GM21576 (cell line): ENCODE results near the gene ABCC3.

ENCODE experiments used
- ATAC-seq: cut with Tn5 transposase; IDR thresholded peaks from one replicate; pipeline ENCODE4 v1.9.1; 2021; ENCODE audit warnings: mild to moderate bottlenecking, moderate library complexity; ENCODE audit not compliant: unreplicated experiment

Gene ABCC3

GRCh38 chr17:50683434-50684287 lies 49.0 kb downstream of the ABCC3 start:
- ATAC-seq = no peak

GRCh38 chr17:50684288-50684611 lies 49.6 kb downstream of the ABCC3 start:
- no peak for ATAC-seq

GRCh38 chr17:50684612-50685333 lies 50.1 kb downstream of the ABCC3 start:
- no peak for ATAC-seq

- ATAC-seq = no peak
These were observed 50.6 kb downstream of the ABCC3 start for GRCh38 chr17:50685334-50685665.

DNA sequence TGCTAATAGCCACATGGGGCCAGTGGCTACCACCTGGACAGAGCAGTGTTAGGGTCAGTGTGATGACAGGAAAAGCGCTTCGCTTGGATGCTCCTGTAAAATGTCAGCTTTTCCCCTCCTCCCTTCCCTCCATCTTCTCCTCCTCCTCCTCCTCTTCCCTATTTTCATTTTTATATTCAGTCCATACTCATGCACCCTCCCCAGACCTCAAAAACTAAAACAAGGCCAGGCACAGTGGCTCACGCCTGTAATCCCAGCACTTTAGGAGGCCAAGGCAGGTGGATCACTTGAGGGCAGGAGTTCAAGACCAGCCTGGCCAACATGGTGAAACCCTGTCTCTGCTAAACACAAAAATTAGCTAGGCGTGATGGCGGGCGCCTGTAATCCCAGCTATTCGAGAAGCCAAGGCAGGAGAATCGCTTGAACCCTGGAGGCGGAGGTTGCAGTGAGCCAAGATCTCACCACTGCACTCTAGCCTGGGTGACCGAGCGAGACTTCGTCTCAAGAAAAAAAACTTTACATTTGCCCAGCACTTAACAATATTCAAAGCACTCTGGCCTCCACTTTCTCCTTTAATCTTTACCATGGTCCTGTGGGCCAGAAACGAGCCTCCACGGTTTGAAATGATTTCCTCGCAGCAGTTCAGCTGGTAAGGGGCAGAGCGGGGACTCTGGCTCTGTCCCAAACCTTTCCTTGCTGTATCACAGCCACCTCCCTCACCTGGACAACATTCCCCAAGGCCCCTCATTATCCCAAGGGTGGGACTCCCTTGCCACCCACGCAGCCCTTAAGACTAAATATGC lies 51.2 kb downstream of the ABCC3 start:
- ATAC-seq = no peak

DNA sequence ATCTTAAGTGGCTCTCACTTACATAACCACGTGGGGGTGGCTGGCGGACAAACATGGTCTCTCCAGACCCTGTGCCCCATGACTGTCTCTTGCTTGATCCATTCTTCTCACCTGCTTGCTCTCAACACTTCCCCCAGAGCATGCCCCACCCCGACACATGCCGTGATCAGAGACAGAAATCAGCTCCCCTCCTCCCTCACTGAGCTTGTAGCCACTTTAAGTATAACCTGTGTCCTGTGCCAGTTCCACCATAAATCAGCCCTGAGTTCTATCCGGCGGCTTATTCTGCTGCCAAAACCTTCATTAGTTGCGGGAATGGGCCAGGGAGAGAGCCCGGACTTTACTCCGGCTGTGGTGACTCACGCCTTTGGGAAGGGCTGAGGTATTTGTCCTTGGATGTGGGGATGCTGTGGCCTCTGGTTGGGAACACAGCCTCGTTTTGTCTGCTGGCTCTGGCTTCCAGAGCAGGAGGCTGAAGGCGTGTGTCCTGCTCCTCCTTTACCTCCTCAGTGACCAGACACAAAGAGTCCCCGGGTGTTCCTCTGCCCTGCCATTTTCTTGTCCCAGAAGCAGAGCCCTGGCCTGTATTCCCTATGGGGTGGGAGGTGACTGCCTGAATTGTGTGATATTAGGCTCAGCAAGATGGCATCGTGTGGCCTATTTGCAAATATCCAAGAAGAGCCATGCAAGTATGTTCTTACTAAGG lies 52.0 kb downstream of the ABCC3 start:
- no peak for ATAC-seq

- ATAC-seq = no peak
These were observed 52.8 kb downstream of the ABCC3 start for GRCh38 chr17:50687200-50688066.

DNA sequence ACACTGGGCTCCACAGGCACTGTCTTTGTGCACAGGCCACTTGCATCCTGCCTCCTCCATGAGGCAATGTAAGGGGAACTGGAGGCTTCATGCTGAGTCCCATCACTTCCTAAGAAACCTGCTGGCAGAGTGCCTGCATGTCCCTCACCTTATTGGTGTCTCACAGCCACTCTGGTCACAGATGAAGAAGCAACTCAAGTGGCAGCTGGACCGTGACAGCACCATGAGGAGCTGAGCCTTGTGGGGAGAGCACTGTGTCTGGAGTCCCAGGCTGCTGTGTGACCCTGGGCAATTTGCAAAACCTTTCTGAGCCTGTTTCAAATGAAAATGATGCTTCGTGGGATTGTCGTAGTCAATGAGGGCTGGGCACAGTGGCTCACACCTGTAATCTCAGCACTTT lies 53.6 kb downstream of the ABCC3 start:
- no peak for ATAC-seq

GRCh38 chr17:50689251-50689650 lies 54.6 kb downstream of the ABCC3 start:
- ATAC-seq = no peak

DNA sequence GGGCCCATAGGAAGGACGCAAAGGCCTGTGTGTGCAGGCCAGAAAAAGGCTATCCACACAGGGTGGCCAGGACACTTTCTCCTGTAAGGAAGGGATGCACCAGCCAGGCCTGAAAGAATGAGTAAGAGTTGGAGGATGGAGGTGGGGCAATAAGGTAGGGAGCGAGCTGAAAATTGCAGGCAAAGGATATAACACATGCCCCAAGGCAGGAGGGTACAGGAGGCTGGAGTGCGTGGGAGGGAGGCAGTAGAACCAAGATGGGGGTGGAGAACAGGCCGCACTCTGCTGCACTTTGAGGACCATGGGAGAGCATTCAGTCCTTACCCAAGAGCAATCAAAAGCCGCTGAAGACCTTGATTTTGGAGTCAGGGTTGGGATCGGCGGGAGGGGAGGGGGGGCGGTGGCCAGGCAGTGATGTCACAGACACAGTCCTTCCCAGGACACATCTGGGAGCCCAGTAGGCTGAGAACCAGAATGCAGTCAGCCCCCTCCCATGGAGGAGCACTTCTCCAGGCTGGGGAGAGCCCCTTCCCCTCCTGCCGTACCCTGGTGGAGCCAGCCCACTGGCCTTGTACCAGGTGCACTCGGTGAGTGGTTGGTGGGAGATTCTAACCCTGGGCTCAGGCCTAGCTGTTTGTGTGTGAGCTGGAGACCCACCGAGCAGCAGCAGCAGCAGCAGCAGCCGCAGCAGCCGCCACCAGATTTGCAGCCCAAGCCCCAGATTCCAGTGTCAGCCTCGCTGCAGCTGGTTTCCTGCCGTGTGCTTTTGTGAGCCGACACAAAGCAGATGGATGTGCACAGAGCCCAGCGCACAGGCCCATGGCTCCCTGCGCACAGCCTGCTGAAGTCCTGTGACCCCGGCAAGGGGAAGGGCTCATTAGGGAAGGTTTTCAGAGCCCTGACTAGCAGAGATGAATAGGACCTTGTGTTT lies 55.5 kb downstream of the ABCC3 start:
- no peak for ATAC-seq

DNA sequence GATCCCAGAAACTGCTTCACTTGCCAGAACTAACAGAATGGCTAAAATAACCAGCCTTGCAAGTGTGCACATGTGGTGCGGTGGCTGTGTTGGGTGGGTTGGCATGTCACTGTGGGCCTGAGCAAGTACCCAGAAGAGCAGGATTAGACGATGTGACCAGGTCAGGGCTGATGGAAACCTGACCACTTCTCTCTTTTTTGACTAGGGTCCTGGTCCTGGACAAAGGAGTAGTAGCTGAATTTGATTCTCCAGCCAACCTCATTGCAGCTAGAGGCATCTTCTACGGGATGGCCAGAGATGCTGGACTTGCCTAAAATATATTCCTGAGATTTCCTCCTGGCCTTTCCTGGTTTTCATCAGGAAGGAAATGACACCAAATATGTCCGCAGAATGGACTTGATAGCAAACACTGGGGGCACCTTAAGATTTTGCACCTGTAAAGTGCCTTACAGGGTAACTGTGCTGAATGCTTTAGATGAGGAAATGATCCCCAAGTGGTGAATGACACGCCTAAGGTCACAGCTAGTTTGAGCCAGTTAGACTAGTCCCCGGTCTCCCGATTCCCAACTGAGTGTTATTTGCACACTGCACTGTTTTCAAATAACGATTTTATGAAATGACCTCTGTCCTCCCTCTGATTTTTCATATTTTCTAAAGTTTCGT lies 56.3 kb downstream of the ABCC3 start:
- no peak for ATAC-seq

GRCh38 chr17:50691550-50692447 lies 57.1 kb downstream of the ABCC3 start:
- no peak for ATAC-seq

- ATAC-seq = no peak
These were observed 57.9 kb downstream of the ABCC3 start for GRCh38 chr17:50692448-50693035.

- ATAC-seq = no peak
These were observed 58.5 kb downstream of the ABCC3 start for GRCh38 chr17:50693036-50693682.

GRCh38 chr17:50696365-50696879 lies 61.7 kb downstream of the ABCC3 start:
- ATAC-seq = no peak

DNA sequence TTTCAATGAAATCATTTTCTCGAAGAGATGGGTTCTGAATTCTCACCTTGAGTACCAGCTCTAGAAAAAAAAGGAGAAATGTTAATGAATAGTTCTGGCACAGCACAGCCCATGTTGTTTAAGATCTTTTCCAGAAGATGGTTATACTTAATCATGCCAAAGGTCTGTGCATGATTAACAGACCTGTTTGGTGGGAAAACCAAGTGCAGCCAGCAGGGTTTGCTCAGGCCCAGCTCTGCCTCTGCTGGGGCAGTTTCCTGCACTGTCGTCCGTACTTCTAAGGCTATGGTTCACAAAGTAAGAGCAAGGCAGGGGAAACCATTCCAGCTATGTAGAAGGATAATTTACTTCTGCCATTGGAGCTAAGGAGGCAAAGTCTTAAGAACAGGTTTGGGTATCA lies 62.4 kb downstream of the ABCC3 start:
- ATAC-seq = no peak
